HepG2 (cell line): ENCODE data around the gene PLXNC1. TPM values are rescaled to one million over a fixed set of nuclear protein-coding genes. Genes with fewer than 3 reads are reported as not detected.
A peak's percentile ranks its signal among the peaks of the same experiment; 100 is the strongest.

Experiments used
- ATAC-seq: fragments of 200-7000 bp; cut with Tn5 transposase; 3 replicates; pipeline ENCODE4 v1.9.1; 2020; ENCODE audit warnings: mild to moderate bottlenecking, moderate library complexity
- BruUV-seq: library from RNA; stranded (reverse); fragments of 400-500 nt; replicated peaks from 2 replicates; lab custom pipeline; 2021; lab: Mats Ljungman, UMichigan
- CTCF ChIA-PET: fragments of 300-600 bp; formaldehyde crosslinking; extraction: SDS; loops from one replicate; lab custom pipeline; 2021; ENCODE audit warnings: low total read pairs, inconsistent platforms, low intra/inter-chr PET ratio; lab: Yijun Ruan, JAX
- POLR2A ChIA-PET: fragments of 350-600 bp; sonication (Branson Sonifier 250); formaldehyde crosslinking; loops from one replicate; lab custom pipeline; 2020; ENCODE audit warnings: antibody characterized with exemption, inconsistent platforms; lab: Yijun Ruan, JAX
- DNase-seq: peaks from one replicate; pipeline ENCODE4 v3.0.0-alpha.2; 2015; ENCODE audit warnings: low spot score
- FAIRE-seq: peaks from 3 replicates; lab custom pipeline; 2011; peaks lifted over from hg19 to GRCh38; lab: Jason Lieb, UNC
- H2AFZ ChIP-seq: one replicate; pipeline ENCODE4 v1.6.1; 2011; ENCODE audit warnings: low read length, inconsistent platforms
- H3K27ac ChIP-seq: fragments of 300-600 bp; 3 replicates; pipeline ENCODE4 v1.8.0; 2011; ENCODE audit warnings: mixed run types, mild to moderate bottlenecking, mixed read lengths, low read length, inconsistent platforms; ENCODE audit not compliant: insufficient read depth; ENCODE audit errors: extremely low read length
- H3K27me3 ChIP-seq, 2 experiments: fragments of 200-600 bp in 1 of 2; 2 replicates in 1 of 2; 3 replicates in 1 of 2; pipeline versions ENCODE4 v1.6.0 to v1.8.0; 2011; ENCODE audit warnings: low read length in 2 of 2, mild to moderate bottlenecking in 2 of 2, moderate library complexity in 2 of 2, inconsistent platforms in 1 of 2; ENCODE audit not compliant: insufficient read depth in 2 of 2, control insufficient read depth in 1 of 2
- H3K36me3 ChIP-seq, 2 experiments: fragments of 200-600 bp in 1 of 2; replicated peaks in 1 of 2; 2 replicates in 1 of 2; 3 replicates in 1 of 2; pipeline versions ENCODE4 v1.5.1 to v1.8.0; 2011; ENCODE audit warnings: low read length in 2 of 2, inconsistent platforms in 1 of 2; ENCODE audit not compliant: insufficient read depth in 2 of 2, control insufficient read depth in 1 of 2
- H3K4me1 ChIP-seq: 2 replicates; pipeline ENCODE4 v1.5.1; 2012; ENCODE audit warnings: low read length, inconsistent platforms; ENCODE audit not compliant: insufficient read depth
- H3K4me2 ChIP-seq: 2 replicates; pipeline ENCODE4 v1.6.0; 2011; ENCODE audit warnings: low read depth, low read length, inconsistent platforms
- H3K4me3 ChIP-seq, 3 experiments: fragments of 200-600 bp in 1 of 3; sonication (generic), shearing (Covaris generic) in 1 of 3; replicated peaks in 1 of 3; 2 replicates each; pipeline ENCODE4 v1.5.1; 2011 to 2016; ENCODE audit warnings: low read length in 3 of 3, inconsistent platforms in 2 of 3, low read depth in 2 of 3, mild to moderate bottlenecking in 2 of 3, control low read depth in 1 of 3, mixed read lengths in 1 of 3; ENCODE audit not compliant: insufficient read depth in 1 of 3
- H3K79me2 ChIP-seq: one replicate; pipeline ENCODE4 v1.6.1; 2011; ENCODE audit warnings: low read length, inconsistent platforms; ENCODE audit not compliant: insufficient read depth
- H3K9ac ChIP-seq: 2 replicates; pipeline ENCODE4 v1.6.0; 2011; ENCODE audit warnings: mild to moderate bottlenecking, low read depth, low read length, inconsistent platforms; ENCODE audit not compliant: insufficient read depth
- H3K9me3 ChIP-seq: 2 replicates; pipeline ENCODE4 v1.5.1; 2012; ENCODE audit warnings: mild to moderate bottlenecking, low read length
- H4K20me1 ChIP-seq: 2 replicates; pipeline ENCODE4 v1.6.0; 2011; ENCODE audit warnings: inconsistent platforms, mild to moderate bottlenecking, low read length, moderate library complexity; ENCODE audit not compliant: insufficient read depth
- FOXA3 ChIP-seq: IDR thresholded peaks from 2 replicates; pipeline ENCODE4 v1.6.1; 2016; ENCODE audit warnings: missing genetic modification reagents, missing compliant biosample characterization
- FOXP1 ChIP-seq, 2 experiments: fragments of 450-650 bp in 1 of 2; IDR thresholded peaks; 2 replicates each; pipeline ENCODE4 v1.6.1; 2017 to 2018; ENCODE audit warnings: antibody characterized with exemption in 1 of 2
- MAFF ChIP-seq: IDR thresholded peaks from 2 replicates; pipeline ENCODE4 v1.6.1; 2011; ENCODE audit warnings: low read depth, low read length, improper control_type of control experiment
- POLR2AphosphoS2 ChIP-seq: IDR thresholded peaks from 2 replicates; pipeline ENCODE4 v1.6.1; 2011; ENCODE audit warnings: low read depth, low read length, improper control_type of control experiment
- SP2 ChIP-seq: sonication (generic); formaldehyde crosslinking; IDR thresholded peaks from 2 replicates; pipeline ENCODE4 v1.5.1; 2020; ENCODE audit warnings: mild to moderate bottlenecking, missing genetic modification reagents
- STAT5B ChIP-seq: sonication (generic); formaldehyde crosslinking; IDR thresholded peaks from 2 replicates; pipeline ENCODE4 v1.4.0; 2020; ENCODE audit warnings: missing genetic modification reagents
- TBP ChIP-seq: sonication (generic); formaldehyde crosslinking; IDR thresholded peaks from 2 replicates; pipeline ENCODE4 v1.5.0; 2020; ENCODE audit warnings: missing genetic modification reagents
- ZBTB1 ChIP-seq: sonication (generic); formaldehyde crosslinking; IDR thresholded peaks from 2 replicates; pipeline ENCODE4 v1.4.0; 2020; ENCODE audit warnings: missing genetic modification reagents, borderline replicate concordance
- ZNF441 ChIP-seq: sonication (generic); formaldehyde crosslinking; IDR thresholded peaks from 2 replicates; pipeline ENCODE4 v1.7.0; 2021; ENCODE audit warnings: missing genetic modification reagents, borderline replicate concordance
- WGBS: methylation state at CpG from one replicate; pipeline ENCODE4 v1.1.6; 2017; ENCODE audit warnings: low lambda C conversion rate; 5-methylcytosine and 5-hydroxymethylcytosine counted together
- in situ Hi-C: cut with HindIII; loops from 2 replicates; pipeline ENCODE4 v1.10.0; 2017; ENCODE audit warnings: low pct_unique_long_range_greater_than_20kb; ENCODE audit not compliant: extremely low pct_ligation_motif_present
- intact Hi-C: fragments of 100-400 bp; cut with micrococcal nuclease; formaldehyde crosslinking; loops from one replicate; pipeline ENCODE4 v1.10.0; 2022; ENCODE audit not compliant: unreplicated experiment
- polyA plus RNA-seq, 8 experiments: library from polyadenylated mRNA; depleted of rRNA in 3 of 8; stranded (reverse) in 7 of 8; unstranded in 1 of 8; fragments of >200 nt; fragmentation: Illumina TruSeq in 4 of 8; extraction: Trizol in 4 of 8; gene quantifications; 2 replicates each; pipeline versions ENCODE4 v1.2.1 to v1.2.3, GENCODE V29; 2011 to 2016; ENCODE audit warnings: low read depth in 4 of 8, missing spikeins in 1 of 8, mixed read lengths in 1 of 8; ENCODE audit not compliant: insufficient read depth in 1 of 8
- total RNA-seq, 5 experiments: library from RNA; depleted of rRNA; stranded (reverse); fragments of >200 nt; fragmentation: Illumina TruSeq; extraction: Trizol; gene quantifications; 2 replicates each; pipeline ENCODE4 v1.2.3, GENCODE V29; 2016; ENCODE audit warnings: low read depth in 1 of 5
- TF ChIP-seq, protein P1 (sequence below): sonication (generic); formaldehyde crosslinking; conservative IDR thresholded peaks from 2 replicates; pipeline ENCODE4 v1.8.0; 2022; ENCODE audit warnings: mild to moderate bottlenecking, moderate library complexity, missing genetic modification reagents
- TF ChIP-seq, protein P2 (sequence below): sonication (generic); formaldehyde crosslinking; IDR thresholded peaks from 2 replicates; pipeline ENCODE4 v1.4.0; 2020; ENCODE audit warnings: mild to moderate bottlenecking, missing genetic modification reagents

Gene PLXNC1
- total and polyA plus RNA-seq, 2 of the 13 experiments (the other 11 are each of a cell fraction or from before 2014, with no cell fraction given), result 6.6 to 11.2 TPM

DNA sequence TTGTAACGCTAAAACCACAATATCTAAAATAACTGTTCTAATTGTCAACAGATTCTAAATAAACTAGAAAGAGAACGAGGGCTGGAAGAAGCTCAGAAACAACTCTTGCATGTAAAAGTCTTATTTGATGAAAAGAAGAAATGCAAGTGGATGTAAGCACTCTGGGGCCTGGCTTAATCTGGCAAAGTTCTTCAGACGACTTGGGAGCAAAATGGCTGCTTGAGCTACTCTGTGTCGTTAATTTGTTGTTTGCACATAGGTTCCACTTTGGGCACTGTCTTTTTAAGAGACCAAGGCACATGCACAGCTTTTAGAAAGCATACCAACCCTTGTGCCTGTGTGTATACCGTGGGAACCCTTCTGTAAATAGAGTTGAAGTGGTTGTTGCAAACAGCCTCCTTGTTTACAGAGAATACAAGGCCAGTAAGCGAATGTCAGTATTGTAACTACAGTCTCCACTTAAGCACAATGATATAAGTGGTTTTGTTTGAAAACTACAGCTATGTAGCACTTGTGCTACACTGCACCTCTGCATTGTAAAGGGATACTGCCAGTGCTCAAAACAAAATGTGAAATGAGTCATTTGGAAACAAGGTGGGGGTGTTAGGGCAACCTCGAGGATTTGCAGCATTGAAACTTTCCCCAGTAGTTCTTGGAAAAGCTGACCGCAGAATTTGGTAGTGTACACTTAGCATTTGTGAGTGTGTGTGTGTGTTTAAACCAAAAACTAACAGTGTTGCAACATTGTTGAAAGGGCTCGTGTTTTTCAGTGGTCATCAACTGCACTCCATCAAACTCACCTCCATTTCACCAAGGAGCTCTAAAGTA is 157.0 kb downstream of the PLXNC1 start:
- Histone ChIP-seq H3K27ac (peak overlapping the region; percentile 35), H3K4me3 (no peak overlapping the region), H3K4me1 (peaks cover 22% of the 10 kb centered on the region), H4K20me1 (no peaks in the 10 kb centered on the region), H3K36me3 (peaks cover 14 to 35% of the 10 kb centered on the region in 2 experiments), H3K27me3 (no peaks in the 10 kb centered on the region), H3K79me2 (no peaks in the 10 kb centered on the region), H3K9me3 (no peaks in the 10 kb centered on the region), H2AFZ (no peak overlapping the region), H3K4me2 (no peak overlapping the region; the same call in 1 of the 2 replicates), H3K9ac (no peak overlapping the region)
- ATAC-seq (peak; percentile 82), FAIRE-seq (peak; percentile 78), DNase-seq (peak; percentile 61)
- CTCF ChIA-PET, result no interaction called here
- intact Hi-C loops, result loop anchor here (10.0 kb wide), 2 partner anchors 161 to 229 kb away; partner anchors contain the start of gene PLXNC1
- BruUV-seq, result no TSS peak
- POLR2A ChIA-PET, result interaction anchor here (1.2 kb wide), 1 partner anchor 154 kb away, joined by 3 read pairs; no protein-coding TSS in a partner anchor
- 42% methylated on average over 9 of the region's 9 CpGs for WGBS
- in situ Hi-C loops, result no loop called here
- no peak for TF ChIP-seq ZNF441
- no peak for TF ChIP-seq TBP (CRISPR knock-in tag)
- TF ChIP-seq POLR2AphosphoS2, result no peak
- no peak for TF ChIP-seq SP2 (CRISPR knock-in tag)
- TF ChIP-seq, protein P1, sequence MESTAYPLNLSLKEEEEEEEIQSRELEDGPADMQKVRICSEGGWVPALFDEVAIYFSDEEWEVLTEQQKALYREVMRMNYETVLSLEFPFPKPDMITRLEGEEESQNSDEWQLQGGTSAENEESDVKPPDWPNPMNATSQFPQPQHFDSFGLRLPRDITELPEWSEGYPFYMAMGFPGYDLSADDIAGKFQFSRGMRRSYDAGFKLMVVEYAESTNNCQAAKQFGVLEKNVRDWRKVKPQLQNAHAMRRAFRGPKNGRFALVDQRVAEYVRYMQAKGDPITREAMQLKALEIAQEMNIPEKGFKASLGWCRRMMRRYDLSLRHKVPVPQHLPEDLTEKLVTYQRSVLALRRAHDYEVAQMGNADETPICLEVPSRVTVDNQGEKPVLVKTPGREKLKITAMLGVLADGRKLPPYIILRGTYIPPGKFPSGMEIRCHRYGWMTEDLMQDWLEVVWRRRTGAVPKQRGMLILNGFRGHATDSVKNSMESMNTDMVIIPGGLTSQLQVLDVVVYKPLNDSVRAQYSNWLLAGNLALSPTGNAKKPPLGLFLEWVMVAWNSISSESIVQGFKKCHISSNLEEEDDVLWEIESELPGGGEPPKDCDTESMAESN (CRISPR knock-in tag), result no peak
- no peak for TF ChIP-seq MAFF
- TF ChIP-seq FOXP1 (IDR thresholded peaks at IDR 0.05), result no peak
- peak; percentile 73 for TF ChIP-seq FOXP1 (CRISPR knock-in tag; IDR thresholded peaks at IDR 0.05)
- TF ChIP-seq STAT5B, result no peak
- no peak for TF ChIP-seq ZBTB1
- TF ChIP-seq, protein P2, sequence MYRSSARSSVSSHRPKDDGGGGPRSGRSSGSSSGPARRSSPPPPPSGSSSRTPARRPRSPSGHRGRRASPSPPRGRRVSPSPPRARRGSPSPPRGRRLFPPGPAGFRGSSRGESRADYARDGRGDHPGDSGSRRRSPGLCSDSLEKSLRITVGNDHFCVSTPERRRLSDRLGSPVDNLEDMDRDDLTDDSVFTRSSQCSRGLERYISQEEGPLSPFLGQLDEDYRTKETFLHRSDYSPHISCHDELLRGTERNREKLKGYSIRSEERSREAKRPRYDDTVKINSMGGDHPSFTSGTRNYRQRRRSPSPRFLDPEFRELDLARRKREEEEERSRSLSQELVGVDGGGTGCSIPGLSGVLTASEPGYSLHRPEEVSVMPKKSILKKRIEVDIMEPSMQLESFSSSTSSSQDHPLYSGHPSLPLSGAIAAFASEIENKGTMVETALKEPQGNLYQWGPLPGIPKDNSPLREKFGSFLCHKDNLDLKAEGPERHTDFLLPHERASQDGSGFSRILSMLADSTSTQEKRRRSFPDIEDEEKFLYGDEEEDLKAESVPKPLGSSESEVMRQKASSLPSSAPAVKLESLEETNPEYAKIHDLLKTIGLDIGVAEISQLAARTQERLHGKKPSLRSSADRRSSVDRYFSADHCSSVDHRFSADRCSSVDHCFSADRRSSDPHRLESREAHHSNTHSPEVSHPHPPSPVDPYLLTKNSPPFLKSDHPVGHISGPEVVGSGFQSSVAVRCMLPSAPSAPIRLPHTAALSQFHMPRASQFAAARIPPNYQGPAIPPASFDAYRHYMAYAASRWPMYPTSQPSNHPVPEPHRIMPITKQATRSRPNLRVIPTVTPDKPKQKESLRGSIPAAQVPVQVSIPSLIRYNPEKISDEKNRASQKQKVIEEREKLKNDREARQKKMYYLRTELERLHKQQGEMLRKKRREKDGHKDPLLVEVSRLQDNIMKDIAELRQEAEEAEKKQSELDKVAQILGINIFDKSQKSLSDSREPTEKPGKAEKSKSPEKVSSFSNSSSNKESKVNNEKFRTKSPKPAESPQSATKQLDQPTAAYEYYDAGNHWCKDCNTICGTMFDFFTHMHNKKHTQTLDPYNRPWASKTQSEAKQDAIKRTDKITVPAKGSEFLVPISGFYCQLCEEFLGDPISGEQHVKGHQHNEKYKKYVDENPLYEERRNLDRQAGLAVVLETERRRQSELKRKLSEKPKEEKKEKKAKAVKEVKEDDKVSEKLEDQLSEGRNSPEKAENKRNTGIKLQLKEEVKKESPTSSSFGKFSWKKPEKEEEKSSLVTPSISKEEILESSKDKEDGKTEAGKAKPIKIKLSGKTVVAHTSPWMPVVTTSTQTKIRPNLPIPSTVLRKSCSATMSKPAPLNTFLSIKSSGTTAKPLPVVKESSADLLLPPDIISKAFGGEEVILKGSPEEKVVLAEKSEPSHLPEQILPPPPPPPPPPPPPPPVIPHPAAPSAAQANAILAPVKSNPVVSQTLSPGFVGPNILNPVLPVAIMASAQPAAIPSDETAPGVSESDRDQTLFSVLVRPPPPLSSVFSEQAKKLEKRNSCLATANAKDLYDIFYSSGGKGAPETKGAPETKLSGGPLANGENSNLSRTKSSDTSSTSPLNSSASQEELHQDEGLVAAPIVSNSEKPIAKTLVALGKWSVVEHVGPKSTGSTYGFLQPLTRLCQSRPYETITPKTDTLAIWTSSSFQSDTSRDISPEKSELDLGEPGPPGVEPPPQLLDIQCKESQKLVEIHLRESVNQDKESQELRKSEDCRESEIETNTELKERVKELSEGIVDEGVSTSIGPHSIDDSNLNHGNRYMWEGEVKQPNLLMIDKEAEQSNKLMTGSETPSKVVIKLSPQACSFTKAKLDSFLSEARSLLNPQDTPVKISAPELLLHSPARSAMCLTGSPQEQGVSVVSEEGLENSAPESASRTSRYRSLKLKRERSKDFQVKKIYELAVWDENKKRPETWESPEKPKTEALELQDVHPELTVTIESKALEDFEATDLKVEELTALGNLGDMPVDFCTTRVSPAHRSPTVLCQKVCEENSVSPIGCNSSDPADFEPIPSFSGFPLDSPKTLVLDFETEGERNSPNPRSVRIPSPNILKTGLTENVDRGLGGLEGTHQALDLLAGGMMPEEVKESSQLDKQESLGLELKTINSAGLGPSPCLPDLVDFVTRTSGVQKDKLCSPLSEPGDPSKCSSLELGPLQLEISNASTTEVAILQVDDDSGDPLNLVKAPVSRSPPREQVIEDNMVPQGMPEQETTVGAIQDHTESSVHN (CRISPR knock-in tag), result no peak
- TF ChIP-seq FOXA3 (CRISPR knock-in tag), result peak; percentile 73
